HL-60 (cell line): ENCODE data around the gene RASL10A.

Experiments used
- DNase-seq, 2 experiments: peaks; one replicate each; pipeline ENCODE4 v3.0.0-alpha.2; 2010 to 2020; ENCODE audit warnings: low read depth in 1 of 2, low spot score in 1 of 2
- H3K27ac ChIP-seq: fragments of 250-450 bp; sonication (Bioruptor Pico); replicated peaks from 2 replicates; pipeline ENCODE4 v1.5.1; 2020; ENCODE audit warnings: mild to moderate bottlenecking, moderate library complexity
- H3K27me3 ChIP-seq: fragments of 250-450 bp; sonication (Bioruptor Pico); 2 replicates; pipeline ENCODE4 v1.5.1; 2021; ENCODE audit warnings: mild to moderate bottlenecking, moderate library complexity; ENCODE audit not compliant: insufficient read depth, poor library complexity, severe bottlenecking
- H3K4me3 ChIP-seq: replicated peaks from 2 replicates; pipeline ENCODE4 v1.5.1; 2011; ENCODE audit warnings: mild to moderate bottlenecking, control low read depth, low read length; ENCODE audit not compliant: insufficient read depth
- GABPA ChIP-seq: IDR thresholded peaks from 2 replicates; pipeline ENCODE4 v1.6.1; 2012; ENCODE audit warnings: low read depth
- POLR2AphosphoS5 ChIP-seq: IDR thresholded peaks from 2 replicates; pipeline ENCODE4 v1.6.1; 2012; ENCODE audit warnings: low read depth
- SPI1 ChIP-seq: IDR thresholded peaks from 2 replicates; pipeline ENCODE4 v1.6.1; 2012; ENCODE audit warnings: low read depth, mild to moderate bottlenecking, borderline replicate concordance
- TF ChIP-seq, protein P1 (sequence below): IDR thresholded peaks from 2 replicates; pipeline ENCODE4 v1.6.1; 2012; ENCODE audit warnings: low read depth; ENCODE audit not compliant: insufficient replicate concordance
- TF ChIP-seq, protein P2 (sequence below): IDR thresholded peaks from one replicate; pipeline ENCODE4 v1.5.1; 2011; ENCODE audit warnings: low read length, control low read depth, inconsistent platforms; ENCODE audit not compliant: insufficient read depth

Gene RASL10A

DNA sequence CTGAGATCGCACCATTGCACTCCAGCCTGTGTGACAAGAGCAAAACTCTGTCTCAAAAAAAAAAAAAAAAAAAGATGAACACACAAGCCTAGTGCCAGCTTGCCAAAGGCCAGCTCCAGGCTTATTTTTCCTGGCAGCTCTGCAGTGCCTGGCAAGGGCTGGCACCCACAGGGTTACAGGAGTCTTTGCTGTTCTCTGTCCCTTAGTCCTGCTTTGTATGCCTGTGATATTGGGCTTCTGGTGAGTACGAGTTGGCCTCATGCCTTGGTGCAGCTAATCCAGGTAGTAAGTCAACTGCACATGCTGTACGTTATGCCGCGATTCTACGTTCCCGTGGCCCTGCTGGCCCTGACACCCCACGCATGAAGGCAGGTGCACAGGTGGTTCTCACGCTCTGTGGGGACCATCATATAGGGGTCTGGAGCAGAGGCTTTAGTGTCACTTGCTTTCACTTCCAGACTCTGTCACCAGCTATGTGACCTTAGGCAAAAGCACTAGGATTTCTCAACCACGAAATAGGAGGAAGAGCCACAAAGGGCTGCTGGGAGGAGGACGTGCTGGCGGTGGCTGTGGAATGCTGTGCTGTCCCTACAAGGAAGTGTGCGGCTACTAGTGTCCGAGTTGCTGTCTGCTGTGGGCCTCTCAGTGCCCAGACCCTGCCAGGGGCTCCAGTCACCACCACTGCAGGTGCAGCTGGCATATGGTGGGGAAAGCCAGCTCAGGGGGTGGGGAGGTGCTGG is 21.4 kb upstream of the RASL10A start:
- DNase-seq = no peak
- Histone ChIP-seq H3K27ac (no peak overlapping the region), H3K4me3 (no peak overlapping the region), H3K27me3 (no peaks in the 10 kb centered on the region)
- TF ChIP-seq SPI1 (no peak), POLR2AphosphoS5 (no peak), GABPA (no peak)
- TF ChIP-seq, protein P1, sequence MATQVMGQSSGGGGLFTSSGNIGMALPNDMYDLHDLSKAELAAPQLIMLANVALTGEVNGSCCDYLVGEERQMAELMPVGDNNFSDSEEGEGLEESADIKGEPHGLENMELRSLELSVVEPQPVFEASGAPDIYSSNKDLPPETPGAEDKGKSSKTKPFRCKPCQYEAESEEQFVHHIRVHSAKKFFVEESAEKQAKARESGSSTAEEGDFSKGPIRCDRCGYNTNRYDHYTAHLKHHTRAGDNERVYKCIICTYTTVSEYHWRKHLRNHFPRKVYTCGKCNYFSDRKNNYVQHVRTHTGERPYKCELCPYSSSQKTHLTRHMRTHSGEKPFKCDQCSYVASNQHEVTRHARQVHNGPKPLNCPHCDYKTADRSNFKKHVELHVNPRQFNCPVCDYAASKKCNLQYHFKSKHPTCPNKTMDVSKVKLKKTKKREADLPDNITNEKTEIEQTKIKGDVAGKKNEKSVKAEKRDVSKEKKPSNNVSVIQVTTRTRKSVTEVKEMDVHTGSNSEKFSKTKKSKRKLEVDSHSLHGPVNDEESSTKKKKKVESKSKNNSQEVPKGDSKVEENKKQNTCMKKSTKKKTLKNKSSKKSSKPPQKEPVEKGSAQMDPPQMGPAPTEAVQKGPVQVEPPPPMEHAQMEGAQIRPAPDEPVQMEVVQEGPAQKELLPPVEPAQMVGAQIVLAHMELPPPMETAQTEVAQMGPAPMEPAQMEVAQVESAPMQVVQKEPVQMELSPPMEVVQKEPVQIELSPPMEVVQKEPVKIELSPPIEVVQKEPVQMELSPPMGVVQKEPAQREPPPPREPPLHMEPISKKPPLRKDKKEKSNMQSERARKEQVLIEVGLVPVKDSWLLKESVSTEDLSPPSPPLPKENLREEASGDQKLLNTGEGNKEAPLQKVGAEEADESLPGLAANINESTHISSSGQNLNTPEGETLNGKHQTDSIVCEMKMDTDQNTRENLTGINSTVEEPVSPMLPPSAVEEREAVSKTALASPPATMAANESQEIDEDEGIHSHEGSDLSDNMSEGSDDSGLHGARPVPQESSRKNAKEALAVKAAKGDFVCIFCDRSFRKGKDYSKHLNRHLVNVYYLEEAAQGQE = no peak
- TF ChIP-seq, protein P2, sequence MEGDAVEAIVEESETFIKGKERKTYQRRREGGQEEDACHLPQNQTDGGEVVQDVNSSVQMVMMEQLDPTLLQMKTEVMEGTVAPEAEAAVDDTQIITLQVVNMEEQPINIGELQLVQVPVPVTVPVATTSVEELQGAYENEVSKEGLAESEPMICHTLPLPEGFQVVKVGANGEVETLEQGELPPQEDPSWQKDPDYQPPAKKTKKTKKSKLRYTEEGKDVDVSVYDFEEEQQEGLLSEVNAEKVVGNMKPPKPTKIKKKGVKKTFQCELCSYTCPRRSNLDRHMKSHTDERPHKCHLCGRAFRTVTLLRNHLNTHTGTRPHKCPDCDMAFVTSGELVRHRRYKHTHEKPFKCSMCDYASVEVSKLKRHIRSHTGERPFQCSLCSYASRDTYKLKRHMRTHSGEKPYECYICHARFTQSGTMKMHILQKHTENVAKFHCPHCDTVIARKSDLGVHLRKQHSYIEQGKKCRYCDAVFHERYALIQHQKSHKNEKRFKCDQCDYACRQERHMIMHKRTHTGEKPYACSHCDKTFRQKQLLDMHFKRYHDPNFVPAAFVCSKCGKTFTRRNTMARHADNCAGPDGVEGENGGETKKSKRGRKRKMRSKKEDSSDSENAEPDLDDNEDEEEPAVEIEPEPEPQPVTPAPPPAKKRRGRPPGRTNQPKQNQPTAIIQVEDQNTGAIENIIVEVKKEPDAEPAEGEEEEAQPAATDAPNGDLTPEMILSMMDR = no peak

DNA sequence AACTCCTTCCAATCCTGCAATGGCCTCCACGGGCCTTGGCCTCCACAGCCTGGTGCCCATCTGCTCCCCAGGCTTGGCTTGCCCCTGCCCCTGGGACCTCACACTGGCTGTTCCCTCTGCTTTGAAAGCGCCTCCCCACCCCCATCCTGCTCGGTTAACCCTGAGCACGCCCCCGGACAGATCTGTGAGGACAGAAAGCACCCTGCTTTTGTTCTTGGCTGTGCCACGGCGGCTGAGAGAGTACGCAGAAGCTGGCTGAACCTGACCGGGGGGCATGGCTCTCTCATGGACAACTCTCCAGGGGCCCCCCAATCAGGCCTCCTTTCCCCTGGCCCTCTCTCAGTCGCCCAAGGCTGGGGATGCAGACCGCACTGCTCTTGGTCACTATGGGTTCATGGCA is 20.2 kb upstream of the RASL10A start:
- TF ChIP-seq POLR2AphosphoS5 (no peak), SPI1 (no peak), GABPA (no peak)
- TF ChIP-seq, protein P1 = no peak
- TF ChIP-seq, protein P2 = no peak
- Histone ChIP-seq H3K27ac (no peak overlapping the region), H3K4me3 (no peak overlapping the region), H3K27me3 (no peaks in the 10 kb centered on the region)
- no peak for DNase-seq

DNA sequence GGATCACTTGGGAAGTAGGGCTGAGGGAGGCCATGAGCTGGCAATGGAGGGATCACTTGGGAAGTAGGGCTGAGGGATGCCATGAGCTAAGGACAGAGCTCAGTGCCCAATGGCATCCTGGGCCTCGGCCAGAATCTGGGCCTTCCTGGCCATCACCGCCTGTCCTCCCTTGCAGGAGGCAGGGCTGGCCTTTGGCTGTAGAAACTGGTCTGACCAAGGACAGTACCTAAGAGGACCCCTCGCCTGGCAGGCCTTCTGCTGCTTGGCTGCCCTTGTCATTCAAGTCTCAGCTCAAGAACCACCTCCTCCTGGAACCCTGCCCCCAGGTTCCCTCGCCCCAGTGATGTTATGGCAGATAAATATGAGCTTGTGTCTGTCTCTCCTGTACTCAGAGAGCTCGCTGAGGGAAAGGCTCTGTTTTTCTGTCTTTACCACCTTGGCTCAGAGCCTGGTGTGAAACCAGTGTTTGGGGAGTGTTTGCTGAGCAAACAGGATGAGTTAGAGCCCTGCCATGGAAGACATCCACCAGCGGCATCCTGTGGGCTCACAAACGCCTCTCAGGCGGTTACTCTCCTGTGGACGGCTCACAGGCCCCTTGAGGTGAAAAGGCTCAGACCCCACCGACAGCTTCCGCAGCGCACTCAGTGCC is 19.3 kb upstream of the RASL10A start:
- no peak for DNase-seq
- H3K4me3 ChIP-seq = no peak overlapping the region
- no peak for TF ChIP-seq POLR2AphosphoS5
- TF ChIP-seq GABPA = no peak
- TF ChIP-seq, protein P1 = no peak
- TF ChIP-seq, protein P2 = no peak
- TF ChIP-seq SPI1 = no peak
- no peaks in the 10 kb centered on the region for H3K27me3 ChIP-seq
- no peak overlapping the region for H3K27ac ChIP-seq
